T-helper 17 cell (primary cell): Measurements from ENCODE around the gene MRPL37. TPM values are rescaled to one million over a fixed set of nuclear protein-coding genes. Genes with fewer than 3 reads are reported as not detected.

Source experiments
- ATAC-seq: fragments of 150-1000 bp; cut with Tn5 transposase; 2 replicates; pipeline ENCODE4 v1.10.0; 2021; ENCODE audit warnings: mild to moderate bottlenecking, moderate library complexity
- DNase-seq, 3 donors: peaks; one replicate each; pipeline versions ENCODE4 v3.0.0 to v3.0.0-alpha.2; 2020 to 2021
- H3K9me3 ChIP-seq: one replicate; pipeline ENCODE4 v1.7.0; 2013; ENCODE audit warnings: low read length, mild to moderate bottlenecking; ENCODE audit not compliant: control insufficient read depth, poor library complexity, severe bottlenecking
- H3K27ac Mint-ChIP-seq: one replicate; pipeline ENCODE4 v1.8.0; 2022; ENCODE audit warnings: mild to moderate bottlenecking, moderate library complexity, mixed read lengths
- H3K27me3 Mint-ChIP-seq: one replicate; pipeline ENCODE4 v1.8.0; 2022; ENCODE audit warnings: mixed read lengths
- H3K36me3 Mint-ChIP-seq: one replicate; pipeline ENCODE4 v1.8.0; 2022; ENCODE audit warnings: low read depth, mixed read lengths
- H3K4me1 Mint-ChIP-seq: one replicate; pipeline ENCODE4 v1.8.0; 2022; ENCODE audit warnings: mild to moderate bottlenecking, mixed read lengths
- H3K4me3 Mint-ChIP-seq: one replicate; pipeline ENCODE4 v1.8.0; 2022; ENCODE audit warnings: mild to moderate bottlenecking, moderate library complexity, mixed read lengths
- total RNA-seq, 4 donors: library from RNA in 2 of 4; stranded (reverse) in 2 of 4; gene quantifications; one replicate each; pipeline ENCODE4 v1.2.3 and lab custom pipeline; 2022 to 2026

Gene MRPL37
- total RNA-seq (10 to 100 TPM; 25.7 to 29.8 TPM), total RNA-seq (lab: John Stamatoyannopoulos, UW) (19.5 to 28.5 reads per million in 2 donors)

- peak within 1 kb of the TSS; percentile 94 for H3K4me3 Mint-ChIP-seq
Observed at GRCh38 chr1:54199765-54200518, at the start of gene MRPL37, which contains the start of gene CYB5RL. MRPL37 (plus strand) TSS chr1:54200167; CDS start chr1:54200244, 77 bp downstream. CYB5RL (minus strand) TSS chr1:54200030; CDS start chr1:54195616, 4,414 bp downstream.

GRCh38 chr1:54151013-54151412, 49.0 kb upstream of the MRPL37 start:
- H3K27me3 Mint-ChIP-seq: no peaks in the 10 kb centered on the region
- H3K9me3 ChIP-seq: no peaks in the 10 kb centered on the region
- no peak overlapping the region for H3K4me3 Mint-ChIP-seq
- ATAC-seq (no peak), DNase-seq (no peak)
- H3K36me3 Mint-ChIP-seq: no peaks in the 10 kb centered on the region
- peak overlapping the region; percentile 14 for H3K27ac Mint-ChIP-seq
- H3K4me1 Mint-ChIP-seq: peaks cover 10% of the 10 kb centered on the region

More at GRCh38 chr1:54199765-54200518, at the start of gene MRPL37, which contains the start of gene CYB5RL:
- H3K4me1 Mint-ChIP-seq: peaks cover 33% of the 10 kb centered on the region
- H3K27me3 Mint-ChIP-seq: no peaks in the 10 kb centered on the region
- ATAC-seq (peak; percentile 98), DNase-seq (peak; percentile 74 to 81 (median 77))
- H3K36me3 Mint-ChIP-seq: no peaks in the 10 kb centered on the region
- peak within 1 kb of the TSS; percentile 89 for H3K27ac Mint-ChIP-seq
- H3K9me3 ChIP-seq: no peaks in the 10 kb centered on the region

- DNase-seq (no peak), ATAC-seq (no peak)
- no peaks in the 10 kb centered on the region for H3K36me3 Mint-ChIP-seq
- H3K27me3 Mint-ChIP-seq: no peaks in the 10 kb centered on the region
- H3K27ac Mint-ChIP-seq: no peak within 1 kb of the TSS
- H3K4me3 Mint-ChIP-seq: no peak within 1 kb of the TSS
- no peaks in the 10 kb centered on the region for H3K9me3 ChIP-seq
- H3K4me1 Mint-ChIP-seq: peaks cover 10% of the 10 kb centered on the region
Observed at GRCh38 chr1:54152696-54153095, 47.3 kb upstream of the MRPL37 start, which contains the start of gene CDCP2. CDCP2 (minus strand) TSS chr1:54153000; CDS start chr1:54152922, 78 bp downstream.

- H3K4me1 Mint-ChIP-seq: peaks cover 8% of the 10 kb centered on the region
- H3K9me3 ChIP-seq: no peaks in the 10 kb centered on the region
- no peak for DNase-seq
- H3K4me3 Mint-ChIP-seq: no peak overlapping the region
- H3K27me3 Mint-ChIP-seq: no peaks in the 10 kb centered on the region
- no peaks in the 10 kb centered on the region for H3K36me3 Mint-ChIP-seq
- no peak overlapping the region for H3K27ac Mint-ChIP-seq
- no peak for ATAC-seq
Observed at GRCh38 chr1:54153535-54154439, 46.2 kb upstream of the MRPL37 start.

GRCh38 chr1:54156201-54156600, 43.8 kb upstream of the MRPL37 start:
- no peaks in the 10 kb centered on the region for H3K36me3 Mint-ChIP-seq
- ATAC-seq: no peak

GRCh38 chr1:54156986-54157385, 43.0 kb upstream of the MRPL37 start:
- Mint-ChIP-seq H3K36me3 (no peaks in the 10 kb centered on the region), H3K27ac (no peak overlapping the region), H3K4me3 (no peak overlapping the region), H3K27me3 (no peaks in the 10 kb centered on the region), H3K4me1 (no peaks in the 10 kb centered on the region)
- H3K9me3 ChIP-seq: no peaks in the 10 kb centered on the region
- no peak for DNase-seq
- no peak for ATAC-seq

More at GRCh38 chr1:54156201-54156600, 43.8 kb upstream of the MRPL37 start:
- H3K27ac Mint-ChIP-seq: no peak overlapping the region
- no peaks in the 10 kb centered on the region for H3K4me1 Mint-ChIP-seq
- no peak for DNase-seq
- H3K4me3 Mint-ChIP-seq: no peak overlapping the region
- H3K27me3 Mint-ChIP-seq: no peaks in the 10 kb centered on the region
- H3K9me3 ChIP-seq: no peaks in the 10 kb centered on the region

GRCh38 chr1:54157401-54157800, 42.6 kb upstream of the MRPL37 start:
- ATAC-seq: no peak
- Mint-ChIP-seq H3K4me3 (no peak overlapping the region), H3K4me1 (no peaks in the 10 kb centered on the region), H3K36me3 (no peaks in the 10 kb centered on the region), H3K27ac (no peak overlapping the region), H3K27me3 (no peaks in the 10 kb centered on the region)
- no peak for DNase-seq
- no peaks in the 10 kb centered on the region for H3K9me3 ChIP-seq

- Mint-ChIP-seq H3K27me3 (no peaks in the 10 kb centered on the region), H3K4me1 (no peaks in the 10 kb centered on the region), H3K4me3 (no peak overlapping the region), H3K27ac (no peak overlapping the region), H3K36me3 (no peaks in the 10 kb centered on the region)
- DNase-seq (no peak), ATAC-seq (no peak)
- no peaks in the 10 kb centered on the region for H3K9me3 ChIP-seq
Observed at GRCh38 chr1:54158071-54158470, 41.9 kb upstream of the MRPL37 start.

GRCh38 chr1:54159733-54160316, 40.1 kb upstream of the MRPL37 start:
- DNase-seq (no peak), ATAC-seq (no peak)
- no peaks in the 10 kb centered on the region for H3K9me3 ChIP-seq
- no peaks in the 10 kb centered on the region for H3K27me3 Mint-ChIP-seq
- no peaks in the 10 kb centered on the region for H3K36me3 Mint-ChIP-seq
- no peak overlapping the region for H3K27ac Mint-ChIP-seq
- no peak overlapping the region for H3K4me3 Mint-ChIP-seq
- no peaks in the 10 kb centered on the region for H3K4me1 Mint-ChIP-seq

- no peaks in the 10 kb centered on the region for H3K36me3 Mint-ChIP-seq
- DNase-seq: no peak
- no peaks in the 10 kb centered on the region for H3K27me3 Mint-ChIP-seq
- no peak overlapping the region for H3K4me3 Mint-ChIP-seq
- H3K9me3 ChIP-seq: no peaks in the 10 kb centered on the region
- H3K4me1 Mint-ChIP-seq: no peaks in the 10 kb centered on the region
- no peak for ATAC-seq
- H3K27ac Mint-ChIP-seq: no peak overlapping the region
Observed at GRCh38 chr1:54160351-54160750, 39.6 kb upstream of the MRPL37 start.

GRCh38 chr1:54161495-54162168, 38.3 kb upstream of the MRPL37 start:
- no peaks in the 10 kb centered on the region for H3K27me3 Mint-ChIP-seq
- H3K4me3 Mint-ChIP-seq: no peak overlapping the region
- DNase-seq (no peak), ATAC-seq (no peak)
- H3K27ac Mint-ChIP-seq: no peak overlapping the region
- H3K36me3 Mint-ChIP-seq: no peaks in the 10 kb centered on the region
- H3K4me1 Mint-ChIP-seq: no peaks in the 10 kb centered on the region
- H3K9me3 ChIP-seq: no peaks in the 10 kb centered on the region

- DNase-seq (no peak), ATAC-seq (no peak)
- Mint-ChIP-seq H3K4me3 (no peak overlapping the region), H3K27ac (no peak overlapping the region), H3K36me3 (no peaks in the 10 kb centered on the region), H3K4me1 (no peaks in the 10 kb centered on the region), H3K27me3 (no peaks in the 10 kb centered on the region)
- no peaks in the 10 kb centered on the region for H3K9me3 ChIP-seq
Observed at GRCh38 chr1:54163051-54163450, 36.9 kb upstream of the MRPL37 start.
